Measurements from ENCODE around the gene HNF4A.

The HNF4A gene

GRCh38 chr20:44407402-44408184, 52.1 kb downstream of the HNF4A start:
- DNase-seq: no peak

GRCh38 chr20:44409132-44409600, 53.7 kb downstream of the HNF4A start:
- no peak for DNase-seq

- no peak for DNase-seq
Measured at GRCh38 chr20:44410583-44411019, 55.1 kb downstream of the HNF4A start.

GRCh38 chr20:44411020-44411756, 55.7 kb downstream of the HNF4A start:
- no peak for DNase-seq

- no peak for DNase-seq
Measured at GRCh38 chr20:44411757-44412401, 56.4 kb downstream of the HNF4A start.

- no peak for DNase-seq
Measured at GRCh38 chr20:44412402-44413144, 57.1 kb downstream of the HNF4A start.

GRCh38 chr20:44413575-44414345, 58.3 kb downstream of the HNF4A start:
- no peak for DNase-seq

GRCh38 chr20:44414346-44414714, 58.8 kb downstream of the HNF4A start:
- DNase-seq: no peak

GRCh38 chr20:44414808-44415207, 59.3 kb downstream of the HNF4A start:
- DNase-seq: no peak

- DNase-seq: no peak
Measured at GRCh38 chr20:44415833-44416715, 60.6 kb downstream of the HNF4A start.

GRCh38 chr20:44418069-44418905, 62.8 kb downstream of the HNF4A start:
- no peak for DNase-seq

- no peak for DNase-seq
Measured at GRCh38 chr20:44419131-44419844, 63.8 kb downstream of the HNF4A start.

- DNase-seq: no peak
Measured at GRCh38 chr20:44420497-44420896, 65.0 kb downstream of the HNF4A start.

GRCh38 chr20:44422083-44422482, 66.6 kb downstream of the HNF4A start:
- no peak for DNase-seq

- DNase-seq: no peak
Measured at GRCh38 chr20:44423480-44423879, 68.0 kb downstream of the HNF4A start.

- no peak for DNase-seq
Measured at GRCh38 chr20:44424039-44424495, 68.6 kb downstream of the HNF4A start.

- DNase-seq: no peak
Measured at GRCh38 chr20:44425923-44426322, 70.4 kb downstream of the HNF4A start.

GRCh38 chr20:44426879-44427790, 71.6 kb downstream of the HNF4A start:
- DNase-seq: no peak

Measured in cortex of kidney (tissue), 1 donor.